GM12878 (cell line): ENCODE measurements around the gene FBXO33. TPM values are rescaled to one million over a fixed set of nuclear protein-coding genes. Genes with fewer than 3 reads are reported as not detected.

Source experiments
- ATAC-seq: fragments of 200-7000 bp; cut with Tn5 transposase; 3 replicates; pipeline ENCODE4 v1.9.1; 2020; ENCODE audit warnings: mild to moderate bottlenecking, moderate library complexity
- BruUV-seq: library from RNA; stranded (reverse); fragments of 400-500 nt; replicated peaks from 2 replicates; lab custom pipeline; 2021; lab: Mats Ljungman, UMichigan
- CTCF ChIA-PET: fragments of 300-600 bp; sonication (Branson Sonifier 250); formaldehyde crosslinking; extraction: SDS; loops from one replicate; lab custom pipeline; 2021; ENCODE audit warnings: inconsistent platforms; lab: Yijun Ruan, JAX
- POLR2A ChIA-PET: fragments of 350-600 bp; formaldehyde crosslinking; extraction: SDS; loops from one replicate; lab custom pipeline; 2021; ENCODE audit warnings: inconsistent platforms; lab: Charles Lee
- RAD21 ChIA-PET: fragments of 300-600 bp; sonication (Branson Sonifier 250); formaldehyde crosslinking; loops from one replicate; lab custom pipeline; 2023; ENCODE audit warnings: antibody characterized with exemption; ENCODE audit not compliant: unreplicated experiment; lab: Charles Lee
- SMC1A ChIA-PET: fragments of 300-600 bp; sonication (Branson Sonifier 250); formaldehyde crosslinking; loops from one replicate; lab custom pipeline; 2023; ENCODE audit not compliant: unreplicated experiment, uncharacterized antibody; lab: Charles Lee
- DNase-seq: peaks from one replicate; pipeline ENCODE4 v3.0.0-alpha.2; 2011; ENCODE audit warnings: low read depth, low spot score
- FAIRE-seq: peaks from 3 replicates; lab custom pipeline; 2011; peaks lifted over from hg19 to GRCh38; lab: Jason Lieb, UNC
- H2AFZ ChIP-seq: 2 replicates; pipeline ENCODE4 v1.6.0; 2011; ENCODE audit warnings: low read depth, low read length, control low read depth; ENCODE audit not compliant: control insufficient read depth
- H3K27ac ChIP-seq: 2 replicates; pipeline ENCODE4 v1.5.1; 2011; ENCODE audit warnings: control low read depth; ENCODE audit not compliant: control insufficient read depth, insufficient read depth
- H3K27me3 ChIP-seq, 2 experiments: replicated peaks in 1 of 2; 2 replicates each; pipeline versions ENCODE4 v1.6.0 to v1.6.1; 2011; ENCODE audit warnings: low read length in 1 of 2; ENCODE audit not compliant: control insufficient read depth in 2 of 2, insufficient read depth in 2 of 2
- H3K36me3 ChIP-seq, 2 experiments: 2 replicates each; pipeline ENCODE4 v1.5.1; 2011; ENCODE audit warnings: low read length in 1 of 2; ENCODE audit not compliant: control insufficient read depth in 2 of 2, insufficient read depth in 2 of 2
- H3K4me1 ChIP-seq: 2 replicates; pipeline ENCODE4 v1.6.1; 2011; ENCODE audit warnings: mild to moderate bottlenecking, low read length, moderate library complexity, mixed read lengths; ENCODE audit not compliant: control insufficient read depth, insufficient read depth
- H3K4me2 ChIP-seq: 2 replicates; pipeline ENCODE4 v1.6.0; 2011; ENCODE audit warnings: control low read depth; ENCODE audit not compliant: control insufficient read depth, insufficient read depth
- H3K4me3 ChIP-seq: fragments of 200-600 bp; sonication (generic); 2 replicates; pipeline ENCODE4 v1.5.1; 2016
- H3K79me2 ChIP-seq: 2 replicates; pipeline ENCODE4 v1.6.0; 2011; ENCODE audit warnings: low read length; ENCODE audit not compliant: control insufficient read depth, insufficient read depth
- H3K9ac ChIP-seq: 2 replicates; pipeline ENCODE4 v1.8.0; 2011; ENCODE audit warnings: low read length, control low read depth, mixed read lengths; ENCODE audit not compliant: control insufficient read depth, insufficient read depth
- H3K9me3 ChIP-seq: replicated peaks from 3 replicates; pipeline ENCODE4 v1.5.1; 2011; ENCODE audit warnings: mild to moderate bottlenecking, low read length; ENCODE audit not compliant: control insufficient read depth, insufficient read depth
- H4K20me1 ChIP-seq: 2 replicates; pipeline ENCODE4 v1.6.0; 2011; ENCODE audit not compliant: control insufficient read depth, insufficient read depth
- CREB1 ChIP-seq: IDR thresholded peaks from 2 replicates; pipeline ENCODE4 v1.6.1; 2012; ENCODE audit warnings: low read depth, mild to moderate bottlenecking, inconsistent platforms
- ESRRA ChIP-seq: IDR thresholded peaks from 2 replicates; pipeline ENCODE4 v1.6.1; 2012; ENCODE audit warnings: mild to moderate bottlenecking, low read length, improper control_type of control experiment
- HCFC1 ChIP-seq: fragments of 150-350 bp; IDR thresholded peaks from 2 replicates; pipeline ENCODE4 v1.6.1; 2014; ENCODE audit warnings: low read length
- NFYA ChIP-seq: IDR thresholded peaks from 2 replicates; pipeline ENCODE4 v1.6.1; 2011; ENCODE audit warnings: low read depth, mild to moderate bottlenecking, low read length, improper control_type of control experiment, borderline replicate concordance
- NR2C1 ChIP-seq: fragments of 450-650 bp; IDR thresholded peaks from 2 replicates; pipeline ENCODE4 v1.6.1; 2017; ENCODE audit warnings: antibody characterized with exemption, mild to moderate bottlenecking, moderate library complexity
- RCOR1 ChIP-seq: conservative IDR thresholded peaks from 2 replicates; pipeline ENCODE4 v1.6.1; 2012; ENCODE audit warnings: low read depth, low read length, improper control_type of control experiment
- SRF ChIP-seq, 2 experiments: IDR thresholded peaks; 2 replicates each; pipeline ENCODE4 v1.6.1; 2011; ENCODE audit warnings: low read depth in 2 of 2, low read length in 2 of 2, mild to moderate bottlenecking in 1 of 2, moderate library complexity in 1 of 2
- USF2 ChIP-seq: IDR thresholded peaks from 2 replicates; pipeline ENCODE4 v1.6.1; 2011; ENCODE audit warnings: low read depth, low read length, improper control_type of control experiment, borderline replicate concordance
- WGBS: methylation state at CpG from one replicate; pipeline ENCODE4 v1.1.6; 2016; ENCODE audit warnings: low lambda C conversion rate; ENCODE audit not compliant: insufficient replicate concordance, insufficient coverage; ENCODE audit errors: missing lambda C conversion rate; 5-methylcytosine and 5-hydroxymethylcytosine counted together
- in situ Hi-C: fragments of 300-500 bp; cut with MboI; formaldehyde crosslinking; loops from 9 replicates; pipeline ENCODE4 v1.14.3; 2018; ENCODE audit warnings: mixed read lengths
- intact Hi-C: fragments of 100-400 bp; cut with micrococcal nuclease; formaldehyde crosslinking; loops from one replicate; pipeline ENCODE4 v1.14.2; 2022; ENCODE audit not compliant: unreplicated experiment
- polyA plus RNA-seq, 11 experiments: library from polyadenylated mRNA; depleted of rRNA in 4 of 11; unstranded in 6 of 11; stranded (reverse) in 5 of 11; fragments of >200 nt; fragmentation: Nextera tagmentation in 4 of 11; fragmentation: Illumina TruSeq in 1 of 11; extraction: Ambion mirVana in 4 of 11; extraction: Trizol in 1 of 11; gene quantifications; 1 replicate in 1 of 11; 2 replicates in 10 of 11; pipeline versions ENCODE4 v1.2.1 to v1.2.3, GENCODE V29; 2011 to 2016; ENCODE audit warnings: inconsistent platforms in 2 of 11, missing spikeins in 2 of 11, low read depth in 1 of 11
- total RNA-seq, 4 experiments: library from RNA; depleted of rRNA in 3 of 4; stranded (reverse); fragments of >200 nt in 3 of 4; fragmentation: Illumina TruSeq in 1 of 4; extraction: Trizol in 1 of 4; gene quantifications; 2 replicates each; pipeline versions ENCODE4 v1.2.1 to v1.2.3, GENCODE V29; 2013 to 2021

Gene FBXO33
- total and polyA plus RNA-seq, 10 of the 15 experiments (the other 5 are each of a cell fraction or from before 2014, with no cell fraction given) = 4.7 to 56.9 (median 19.6) TPM

DNA sequence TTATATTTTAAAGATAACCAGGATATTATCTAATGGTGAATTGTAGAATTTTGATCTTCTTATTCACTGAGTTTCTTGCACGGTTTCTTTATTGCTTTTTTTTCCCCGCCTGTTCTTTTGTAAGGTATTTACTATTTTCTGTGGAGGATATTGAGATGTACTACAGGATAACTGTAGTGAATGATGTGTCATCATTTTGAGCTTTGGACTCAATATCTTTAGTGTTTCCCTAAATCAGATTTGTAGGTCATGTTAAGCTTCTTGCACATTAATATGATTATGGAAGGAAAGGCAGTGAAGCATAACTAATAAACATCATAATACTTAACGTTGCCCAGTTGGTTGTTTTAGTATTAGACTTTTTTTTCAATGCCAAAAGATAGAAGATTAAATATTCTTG, 81.4 kb downstream of the FBXO33 start:
- no peaks in the 10 kb centered on the region for H3K36me3 ChIP-seq
- in situ Hi-C loops (no loop called here), intact Hi-C loops (no loop called here)
- H3K4me3 ChIP-seq = no peak overlapping the region
- H3K27ac ChIP-seq = no peak overlapping the region
- no peaks in the 10 kb centered on the region; the same call in 1 of the 3 replicates for H3K9me3 ChIP-seq
- no peaks in the 10 kb centered on the region for H3K27me3 ChIP-seq
- no peak for ATAC-seq
- SMC1A ChIA-PET = no interaction called here
- no peak overlapping the region for H3K4me2 ChIP-seq
- no peaks in the 10 kb centered on the region for H4K20me1 ChIP-seq
- CTCF ChIA-PET = no interaction called here
- no peak overlapping the region for H3K9ac ChIP-seq
- no peaks in the 10 kb centered on the region for H3K79me2 ChIP-seq
- H2AFZ ChIP-seq = no peak overlapping the region
- DNase-seq = no peak
- TF ChIP-seq CREB1 = no peak
- TF ChIP-seq USF2 = no peak
- no peak for TF ChIP-seq NR2C1
- no peak for TF ChIP-seq NFYA
- TF ChIP-seq SRF (IDR thresholded peaks at IDR 0.05; ENCODE audit: low read depth in 2 of 2, low read length in 2 of 2) = no peak
- no peak for TF ChIP-seq ESRRA
- no peak for TF ChIP-seq HCFC1
- no peak for TF ChIP-seq RCOR1
- TF ChIP-seq, all 136 proteins: peak for 0
- no TSS peak for BruUV-seq
- POLR2A ChIA-PET = no interaction called here
- no peaks in the 10 kb centered on the region for H3K4me1 ChIP-seq
- FAIRE-seq = no peak
- WGBS = 90% methylated on average over 3 of the region's 3 CpGs
- RAD21 ChIA-PET = no interaction called here

Other genes with a start within 250 kb of the FBXO33 start
- gene MIA2, start 198.5 kb downstream of the FBXO33 start, total RNA-seq (2014; rRNA removed) = 12.3 and 12.6 TPM in 2 replicates
- 18.4 and 19.8 TPM in 2 replicates for gene MIA2, start 198.5 kb downstream of the FBXO33 start, total RNA-seq (2014; rRNA removed; fragmentation: Illumina TruSeq; extraction: Trizol)
- gene MIA2, start 198.5 kb downstream of the FBXO33 start, total RNA-seq (2021) = 12.6 and 15.7 TPM in 2 replicates
- gene MIA2, start 198.5 kb downstream of the FBXO33 start, polyA plus RNA-seq (2011; rRNA removed) = 36.8 and 46.5 TPM in 2 replicates
- 24.3 and 29.6 TPM in 2 replicates for gene MIA2, start 198.5 kb downstream of the FBXO33 start, polyA plus RNA-seq (2014; fragmentation: Illumina TruSeq; extraction: Trizol)
- gene MIA2, start 198.5 kb downstream of the FBXO33 start, polyA plus RNA-seq (2014; fragmentation: Nextera tagmentation; extraction: Ambion mirVana) = 10 to 100 TPM in 1 of 2 experiments, 1 to 10 TPM in 1; 6.3 to 10.2 TPM
- 10.0 and 10.5 TPM in 2 replicates for gene MIA2, start 198.5 kb downstream of the FBXO33 start, polyA plus RNA-seq (2014; rRNA removed)
- 10 to 100 TPM; 19.8 to 20.2 TPM for gene MIA2, start 198.5 kb downstream of the FBXO33 start, polyA plus RNA-seq (2016; fragmentation: Nextera tagmentation; extraction: Ambion mirVana)